B cell (primary cell): ENCODE results near the gene CDK5RAP3.

ENCODE experiments used
- EZH2 ChIP-seq: IDR thresholded peaks from 2 replicates; pipeline ENCODE4 v1.6.1; 2012; ENCODE audit warnings: borderline replicate concordance, low read depth, mild to moderate bottlenecking, moderate library complexity, low read length; ENCODE audit not compliant: insufficient read depth, poor library complexity, severe bottlenecking
- TF ChIP-seq, protein P1 (sequence below): fragments of 200-600 bp; IDR thresholded peaks from one replicate; pipeline ENCODE4 v1.8.0; 2022; ENCODE audit warnings: antibody characterized with exemption, mild to moderate bottlenecking

DNA sequence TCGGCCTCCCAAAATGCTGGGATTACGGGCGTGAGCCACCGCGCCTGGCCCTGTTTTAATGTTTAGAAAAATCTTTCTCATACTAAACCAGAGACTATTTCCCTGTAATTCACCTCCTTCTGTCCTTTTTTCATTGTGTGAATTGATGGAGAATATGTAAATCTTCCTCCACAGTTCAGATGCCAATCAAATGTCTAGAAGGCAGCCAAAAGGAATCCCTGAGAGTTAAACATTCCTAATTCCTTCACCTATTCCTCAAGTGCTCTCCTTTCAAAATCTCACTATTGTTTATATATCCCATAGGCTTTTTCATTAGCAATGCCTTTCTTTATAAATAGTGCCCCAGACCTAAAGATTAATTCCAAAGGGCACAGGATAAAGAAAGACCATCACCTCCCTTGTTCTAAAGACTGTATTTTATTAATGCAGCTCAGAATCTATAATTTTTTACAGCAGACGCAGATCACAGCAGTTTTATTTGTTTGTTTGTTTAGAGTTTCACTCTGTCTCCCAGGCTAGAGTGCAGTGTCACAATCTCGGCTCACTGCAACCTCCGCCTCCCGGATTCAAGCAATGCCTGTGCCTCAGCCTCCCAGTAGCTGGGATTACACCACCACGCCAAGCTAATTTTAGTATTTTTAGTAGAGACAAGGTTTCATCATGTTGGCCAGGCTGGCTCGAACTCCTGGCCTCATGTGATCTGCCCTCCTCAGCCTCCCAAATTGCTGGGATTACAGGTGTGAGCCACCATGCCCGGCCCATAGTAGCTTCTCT is 36.2 kb downstream of the CDK5RAP3 start:
- TF ChIP-seq EZH2: no peak
- TF ChIP-seq, protein P1, sequence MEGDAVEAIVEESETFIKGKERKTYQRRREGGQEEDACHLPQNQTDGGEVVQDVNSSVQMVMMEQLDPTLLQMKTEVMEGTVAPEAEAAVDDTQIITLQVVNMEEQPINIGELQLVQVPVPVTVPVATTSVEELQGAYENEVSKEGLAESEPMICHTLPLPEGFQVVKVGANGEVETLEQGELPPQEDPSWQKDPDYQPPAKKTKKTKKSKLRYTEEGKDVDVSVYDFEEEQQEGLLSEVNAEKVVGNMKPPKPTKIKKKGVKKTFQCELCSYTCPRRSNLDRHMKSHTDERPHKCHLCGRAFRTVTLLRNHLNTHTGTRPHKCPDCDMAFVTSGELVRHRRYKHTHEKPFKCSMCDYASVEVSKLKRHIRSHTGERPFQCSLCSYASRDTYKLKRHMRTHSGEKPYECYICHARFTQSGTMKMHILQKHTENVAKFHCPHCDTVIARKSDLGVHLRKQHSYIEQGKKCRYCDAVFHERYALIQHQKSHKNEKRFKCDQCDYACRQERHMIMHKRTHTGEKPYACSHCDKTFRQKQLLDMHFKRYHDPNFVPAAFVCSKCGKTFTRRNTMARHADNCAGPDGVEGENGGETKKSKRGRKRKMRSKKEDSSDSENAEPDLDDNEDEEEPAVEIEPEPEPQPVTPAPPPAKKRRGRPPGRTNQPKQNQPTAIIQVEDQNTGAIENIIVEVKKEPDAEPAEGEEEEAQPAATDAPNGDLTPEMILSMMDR: no peak
